Measurements from ENCODE around the gene CPSF4.
A peak's percentile ranks its signal among the peaks of the same experiment; 100 is the strongest.

DNA sequence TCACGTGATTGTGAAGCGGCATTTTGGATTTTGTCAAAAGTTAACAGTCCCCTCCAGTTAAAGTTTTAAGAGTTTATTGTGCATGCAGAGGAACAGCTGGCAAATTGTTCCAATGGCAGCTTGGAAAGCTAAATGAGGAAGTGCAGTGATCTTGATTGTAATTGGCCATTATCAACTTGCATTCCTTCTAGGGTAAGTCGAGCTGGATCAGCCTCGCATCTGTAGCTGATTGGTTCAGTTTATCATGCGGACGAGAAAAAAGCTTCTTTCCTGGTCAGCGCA lies 34.5 kb downstream of the CPSF4 start:
- TF ChIP-seq, protein P1, sequence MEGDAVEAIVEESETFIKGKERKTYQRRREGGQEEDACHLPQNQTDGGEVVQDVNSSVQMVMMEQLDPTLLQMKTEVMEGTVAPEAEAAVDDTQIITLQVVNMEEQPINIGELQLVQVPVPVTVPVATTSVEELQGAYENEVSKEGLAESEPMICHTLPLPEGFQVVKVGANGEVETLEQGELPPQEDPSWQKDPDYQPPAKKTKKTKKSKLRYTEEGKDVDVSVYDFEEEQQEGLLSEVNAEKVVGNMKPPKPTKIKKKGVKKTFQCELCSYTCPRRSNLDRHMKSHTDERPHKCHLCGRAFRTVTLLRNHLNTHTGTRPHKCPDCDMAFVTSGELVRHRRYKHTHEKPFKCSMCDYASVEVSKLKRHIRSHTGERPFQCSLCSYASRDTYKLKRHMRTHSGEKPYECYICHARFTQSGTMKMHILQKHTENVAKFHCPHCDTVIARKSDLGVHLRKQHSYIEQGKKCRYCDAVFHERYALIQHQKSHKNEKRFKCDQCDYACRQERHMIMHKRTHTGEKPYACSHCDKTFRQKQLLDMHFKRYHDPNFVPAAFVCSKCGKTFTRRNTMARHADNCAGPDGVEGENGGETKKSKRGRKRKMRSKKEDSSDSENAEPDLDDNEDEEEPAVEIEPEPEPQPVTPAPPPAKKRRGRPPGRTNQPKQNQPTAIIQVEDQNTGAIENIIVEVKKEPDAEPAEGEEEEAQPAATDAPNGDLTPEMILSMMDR (IDR thresholded peaks at IDR 0.05; ENCODE audit: poor library complexity, severe bottlenecking): no peak
- no peak for TF ChIP-seq SMC3 (conservative IDR thresholded peaks at IDR 0.05; ENCODE audit: poor library complexity)
- TF ChIP-seq EP300 (conservative IDR thresholded peaks at IDR 0.05; ENCODE audit: poor library complexity, severe bottlenecking): no peak
- TF ChIP-seq EZH2 (IDR thresholded peaks at IDR 0.05; ENCODE audit: borderline replicate concordance, insufficient read depth, low read length, poor library complexity, severe bottlenecking): no peak
- TF ChIP-seq POLR2AphosphoS5 (IDR thresholded peaks at IDR 0.05): no peak
- TF ChIP-seq, protein P2, sequence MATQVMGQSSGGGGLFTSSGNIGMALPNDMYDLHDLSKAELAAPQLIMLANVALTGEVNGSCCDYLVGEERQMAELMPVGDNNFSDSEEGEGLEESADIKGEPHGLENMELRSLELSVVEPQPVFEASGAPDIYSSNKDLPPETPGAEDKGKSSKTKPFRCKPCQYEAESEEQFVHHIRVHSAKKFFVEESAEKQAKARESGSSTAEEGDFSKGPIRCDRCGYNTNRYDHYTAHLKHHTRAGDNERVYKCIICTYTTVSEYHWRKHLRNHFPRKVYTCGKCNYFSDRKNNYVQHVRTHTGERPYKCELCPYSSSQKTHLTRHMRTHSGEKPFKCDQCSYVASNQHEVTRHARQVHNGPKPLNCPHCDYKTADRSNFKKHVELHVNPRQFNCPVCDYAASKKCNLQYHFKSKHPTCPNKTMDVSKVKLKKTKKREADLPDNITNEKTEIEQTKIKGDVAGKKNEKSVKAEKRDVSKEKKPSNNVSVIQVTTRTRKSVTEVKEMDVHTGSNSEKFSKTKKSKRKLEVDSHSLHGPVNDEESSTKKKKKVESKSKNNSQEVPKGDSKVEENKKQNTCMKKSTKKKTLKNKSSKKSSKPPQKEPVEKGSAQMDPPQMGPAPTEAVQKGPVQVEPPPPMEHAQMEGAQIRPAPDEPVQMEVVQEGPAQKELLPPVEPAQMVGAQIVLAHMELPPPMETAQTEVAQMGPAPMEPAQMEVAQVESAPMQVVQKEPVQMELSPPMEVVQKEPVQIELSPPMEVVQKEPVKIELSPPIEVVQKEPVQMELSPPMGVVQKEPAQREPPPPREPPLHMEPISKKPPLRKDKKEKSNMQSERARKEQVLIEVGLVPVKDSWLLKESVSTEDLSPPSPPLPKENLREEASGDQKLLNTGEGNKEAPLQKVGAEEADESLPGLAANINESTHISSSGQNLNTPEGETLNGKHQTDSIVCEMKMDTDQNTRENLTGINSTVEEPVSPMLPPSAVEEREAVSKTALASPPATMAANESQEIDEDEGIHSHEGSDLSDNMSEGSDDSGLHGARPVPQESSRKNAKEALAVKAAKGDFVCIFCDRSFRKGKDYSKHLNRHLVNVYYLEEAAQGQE (IDR thresholded peaks at IDR 0.05; ENCODE audit: borderline replicate concordance): no peak
- peak; percentile 4 for TF ChIP-seq MXI1 (conservative IDR thresholded peaks at IDR 0.05; ENCODE audit: poor library complexity, severe bottlenecking)
- no peak for TF ChIP-seq RAD21 (conservative IDR thresholded peaks at IDR 0.05)
- TF ChIP-seq TAF1 (IDR thresholded peaks at IDR 0.05; ENCODE audit: low read depth): no peak

All from neural cell (in vitro differentiated cells).